ENCODE data around the gene SPATA9.

Gene SPATA9

DNA sequence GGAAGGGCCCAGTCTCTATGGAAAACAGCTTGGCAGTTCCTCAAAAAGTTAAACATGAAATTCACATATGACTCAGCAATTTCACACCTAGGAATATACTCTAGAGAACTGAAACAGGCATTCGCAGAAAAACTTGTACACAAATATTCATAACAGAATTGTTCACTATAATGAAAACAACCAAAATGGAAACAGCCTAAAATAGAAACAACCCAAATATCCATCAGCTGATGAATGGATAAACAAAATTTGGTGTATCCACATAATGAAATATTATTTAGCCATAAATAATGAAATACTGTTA lies 67.7 kb downstream of the SPATA9 start:
- no peaks in the 10 kb centered on the region for H3K36me3 ChIP-seq (ENCODE audit: control insufficient read depth, insufficient read depth, low read length)
- H3K4me3 ChIP-seq (ENCODE audit: low read length) = no peak overlapping the region
- WGBS (ENCODE audit: insufficient coverage, insufficient read length) = no CpG with 5 or more reads among the region's 1 CpG
- H3K27me3 ChIP-seq (ENCODE audit: control insufficient read depth, insufficient read depth, low read length) = peaks cover 17% of the 10 kb centered on the region
- no peaks in the 10 kb centered on the region for H3K4me1 ChIP-seq (ENCODE audit: control insufficient read depth, insufficient read depth, low read length)
- H3K27ac ChIP-seq (ENCODE audit: low read length) = no peak overlapping the region
- no peak for DNase-seq (ENCODE audit: low read depth, low spot score)
- H3K9me3 ChIP-seq (ENCODE audit: control insufficient read depth, insufficient read depth, low read length) = no peaks in the 10 kb centered on the region

DNA sequence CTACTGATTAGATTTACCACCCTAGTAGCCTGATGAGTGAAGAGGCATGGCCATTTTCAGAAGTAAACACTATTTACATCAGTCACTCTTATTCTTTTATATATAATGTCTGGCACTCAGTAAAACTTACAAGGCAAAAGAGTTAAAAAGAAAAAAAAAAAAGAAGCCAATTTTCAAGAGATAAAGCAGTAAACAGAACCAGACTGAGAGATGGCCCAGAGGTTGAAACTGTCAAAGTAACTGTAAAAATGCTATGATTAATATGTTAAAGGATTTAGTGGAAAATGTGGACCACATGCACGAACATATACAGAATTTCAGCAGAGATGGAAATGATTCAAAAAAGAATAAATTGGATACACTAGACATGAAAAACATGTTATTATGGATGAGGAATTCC lies 69.3 kb downstream of the SPATA9 start:
- no peak overlapping the region for H3K4me3 ChIP-seq (ENCODE audit: low read length)
- H3K36me3 ChIP-seq (ENCODE audit: control insufficient read depth, insufficient read depth, low read length) = no peaks in the 10 kb centered on the region
- H3K9me3 ChIP-seq (ENCODE audit: control insufficient read depth, insufficient read depth, low read length) = no peaks in the 10 kb centered on the region
- DNase-seq (ENCODE audit: low read depth, low spot score) = no peak
- no peaks in the 10 kb centered on the region for H3K4me1 ChIP-seq (ENCODE audit: control insufficient read depth, insufficient read depth, low read length)
- H3K27me3 ChIP-seq (ENCODE audit: control insufficient read depth, insufficient read depth, low read length) = peaks cover 1% of the 10 kb centered on the region; the same call in 1 of the 2 replicates
- no peak overlapping the region for H3K27ac ChIP-seq (ENCODE audit: low read length)
- WGBS (ENCODE audit: insufficient coverage, insufficient read length) = no CpG with 5 or more reads among the region's 1 CpG

DNA sequence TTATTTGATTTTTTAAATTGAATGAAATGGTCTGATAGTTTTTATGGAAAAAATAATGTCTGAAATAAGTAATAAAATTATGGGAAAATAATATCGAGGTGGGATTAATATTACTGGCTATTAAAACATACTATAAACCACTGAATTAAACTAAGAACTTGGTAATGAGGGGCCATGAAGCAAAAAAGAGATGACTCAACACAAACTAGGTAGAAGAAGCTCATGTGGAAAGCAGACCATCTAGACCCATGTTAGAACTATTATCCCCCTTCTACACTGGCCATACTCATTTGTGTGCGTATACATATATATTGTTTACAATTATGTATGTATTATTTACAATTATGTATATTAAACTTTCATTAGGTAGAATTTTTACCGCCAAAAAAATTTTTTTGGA lies 71.4 kb downstream of the SPATA9 start:
- H3K36me3 ChIP-seq (ENCODE audit: control insufficient read depth, insufficient read depth, low read length) = no peaks in the 10 kb centered on the region
- DNase-seq (ENCODE audit: low read depth, low spot score) = no peak
- no peaks in the 10 kb centered on the region for H3K27me3 ChIP-seq (ENCODE audit: control insufficient read depth, insufficient read depth, low read length)
- no peak overlapping the region for H3K4me3 ChIP-seq (ENCODE audit: low read length)
- H3K27ac ChIP-seq (ENCODE audit: low read length) = no peak overlapping the region
- WGBS (ENCODE audit: insufficient coverage, insufficient read length) = 100% methylated on average over 1 of the region's 3 CpGs
- H3K4me1 ChIP-seq (ENCODE audit: control insufficient read depth, insufficient read depth, low read length) = no peaks in the 10 kb centered on the region
- H3K9me3 ChIP-seq (ENCODE audit: control insufficient read depth, insufficient read depth, low read length) = no peaks in the 10 kb centered on the region

DNA sequence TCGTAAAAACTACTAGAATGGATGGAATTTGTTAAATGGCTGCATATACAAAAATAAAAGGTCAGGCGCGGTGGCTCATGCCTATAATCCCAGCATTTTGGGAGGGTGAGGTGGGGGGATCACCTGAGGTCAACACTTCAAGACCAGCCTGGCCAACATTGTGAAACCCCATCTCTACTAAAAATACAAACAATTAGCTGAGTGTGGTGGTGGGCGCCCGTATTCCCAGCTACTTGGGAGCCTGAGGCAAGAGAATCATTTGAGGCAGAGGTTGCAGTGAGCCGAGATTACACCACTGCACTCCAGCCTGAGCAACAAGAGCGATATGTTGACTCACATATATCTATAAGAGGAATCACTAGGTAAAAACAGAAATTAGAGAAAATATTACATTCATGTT lies 72.2 kb downstream of the SPATA9 start:
- Histone ChIP-seq H3K36me3 (ENCODE audit: control insufficient read depth, insufficient read depth, low read length) (no peaks in the 10 kb centered on the region), H3K4me1 (ENCODE audit: control insufficient read depth, insufficient read depth, low read length) (no peaks in the 10 kb centered on the region), H3K27me3 (ENCODE audit: control insufficient read depth, insufficient read depth, low read length) (no peaks in the 10 kb centered on the region), H3K27ac (ENCODE audit: low read length) (no peak overlapping the region), H3K4me3 (ENCODE audit: low read length) (no peak overlapping the region), H3K9me3 (ENCODE audit: control insufficient read depth, insufficient read depth, low read length) (no peaks in the 10 kb centered on the region)
- DNase-seq (ENCODE audit: low read depth, low spot score) = no peak
- WGBS (ENCODE audit: insufficient coverage, insufficient read length) = no CpG with 5 or more reads among the region's 7 CpGs

- Histone ChIP-seq H3K9me3 (ENCODE audit: control insufficient read depth, insufficient read depth, low read length) (no peaks in the 10 kb centered on the region), H3K36me3 (ENCODE audit: control insufficient read depth, insufficient read depth, low read length) (no peaks in the 10 kb centered on the region), H3K4me1 (ENCODE audit: control insufficient read depth, insufficient read depth, low read length) (no peaks in the 10 kb centered on the region), H3K4me3 (ENCODE audit: low read length) (no peak overlapping the region), H3K27me3 (ENCODE audit: control insufficient read depth, insufficient read depth, low read length) (no peaks in the 10 kb centered on the region), H3K27ac (ENCODE audit: low read length) (no peak overlapping the region)
- no peak for DNase-seq (ENCODE audit: low read depth, low spot score)
- WGBS (ENCODE audit: insufficient coverage, insufficient read length) = no CpG with 5 or more reads among the region's 3 CpGs
Observed at GRCh38 chr5:95609711-95610110, 73.1 kb downstream of the SPATA9 start.

All from iPS DF 6.9 (cell line).